Measurements from ENCODE around the gene PPME1. TPM values are rescaled to one million over a fixed set of nuclear protein-coding genes. Genes with fewer than 3 reads are reported as not detected.

PPME1 gene
- total RNA-seq, 1 donor from 2014 or later, result 45.0 TPM

Other genes with a start within 250 kb of the PPME1 start
- 2.8 TPM in 1 of 2 replicates, not detected in the other for gene DNAJB13, start 220.3 kb upstream of the PPME1 start, total RNA-seq (ENCODE audit: low replicate concordance)
- 70.4 and 104 TPM in 2 replicates for gene UCP2, start 188.4 kb upstream of the PPME1 start, total RNA-seq (ENCODE audit: low replicate concordance)
- 2.4 and 3.7 TPM in 2 replicates for gene UCP3, start 162.2 kb upstream of the PPME1 start, total RNA-seq (ENCODE audit: low replicate concordance)
- gene C2CD3, start 287 bp upstream of the PPME1 start, total RNA-seq (ENCODE audit: low replicate concordance), result 34.2 and 36.8 TPM in 2 replicates
- gene P4HA3, start 140.4 kb downstream of the PPME1 start, total RNA-seq (ENCODE audit: low replicate concordance), result 0.17 and 0.34 TPM in 2 replicates
- gene PGM2L1, start 227.1 kb downstream of the PPME1 start, total RNA-seq (ENCODE audit: low replicate concordance), result 5.0 and 10.3 TPM in 2 replicates